Uterus (tissue), 4 donors: ENCODE data around the gene ACP2. TPM values are rescaled to one million over a fixed set of nuclear protein-coding genes. Genes with fewer than 3 reads are reported as not detected.
"Not testable (repeated sequence)": the region's sequence is repeated elsewhere in the genome, so short reads cannot be mapped to it uniquely, and the experiment has no call there.

Experiments used
- DNase-seq, 2 donors: peaks; one replicate each; pipeline ENCODE4 v3.0.0-alpha.2; 2019 to 2020
- H3K27ac ChIP-seq, 2 donors: fragments of 200-600 bp; sonication (generic); 1 replicate in 1 of 2; 2 replicates in 1 of 2; pipeline ENCODE4 v1.5.1; 2016 to 2018
- H3K27me3 ChIP-seq, 2 donors: fragments of 200-600 bp; sonication (generic); one replicate each; pipeline ENCODE4 v1.5.1; 2018 to 2019; ENCODE audit warnings: control low read depth in 1 of 2
- H3K36me3 ChIP-seq, 2 donors: fragments of 200-600 bp; sonication (generic); one replicate each; pipeline ENCODE4 v1.5.1; 2019; ENCODE audit warnings: control low read depth in 1 of 2
- H3K4me1 ChIP-seq, 2 donors: fragments of 200-600 bp; sonication (generic); one replicate each; pipeline ENCODE4 v1.5.1; 2018 to 2019; ENCODE audit warnings: control low read depth in 1 of 2
- H3K4me3 ChIP-seq, 2 donors: fragments of 200-600 bp; sonication (generic); 1 replicate in 1 of 2; 2 replicates in 1 of 2; pipeline ENCODE4 v1.5.1; 2018 to 2019; ENCODE audit warnings: mild to moderate bottlenecking in 1 of 2
- H3K9me3 ChIP-seq, 2 donors: fragments of 200-600 bp; sonication (generic); one replicate each; pipeline ENCODE4 v1.5.1; 2019; ENCODE audit warnings: control low read depth in 1 of 2
- CTCF ChIP-seq, 4 experiments: fragments of 200-600 bp in 2 of 4; fragments of 450-650 bp in 2 of 4; sonication (generic) in 2 of 4; IDR thresholded peaks; one replicate each; pipeline ENCODE4 v1.5.1; 2016 to 2019; ENCODE audit warnings: antibody characterized with exemption in 4 of 4, mild to moderate bottlenecking in 2 of 4, moderate library complexity in 1 of 4
- POLR2A ChIP-seq, 2 donors: fragments of 450-650 bp; IDR thresholded peaks; one replicate each; pipeline ENCODE4 v1.6.1; 2016; ENCODE audit warnings: antibody characterized with exemption in 2 of 2, mild to moderate bottlenecking in 1 of 2, moderate library complexity in 1 of 2
- intact Hi-C: fragments of 100-400 bp; cut with DNase I; formaldehyde crosslinking; loops from one replicate; pipeline ENCODE4 v1.15.1; 2023; ENCODE audit warnings: low total_unique reads
- total RNA-seq, 4 donors: library from RNA; depleted of rRNA in 3 of 4; stranded (reverse); fragments of >200 nt in 3 of 4; gene quantifications; one replicate each; pipeline versions ENCODE4 v1.1.0 to v1.2.4, GENCODE V29; 2014 to 2023
- donor health status: DM: yes; HTN: yes; CAD: no.

Gene ACP2
- total RNA-seq, 4 donors from 2014 or later = 25.6 to 36.6 (median 27.1) TPM

DNA sequence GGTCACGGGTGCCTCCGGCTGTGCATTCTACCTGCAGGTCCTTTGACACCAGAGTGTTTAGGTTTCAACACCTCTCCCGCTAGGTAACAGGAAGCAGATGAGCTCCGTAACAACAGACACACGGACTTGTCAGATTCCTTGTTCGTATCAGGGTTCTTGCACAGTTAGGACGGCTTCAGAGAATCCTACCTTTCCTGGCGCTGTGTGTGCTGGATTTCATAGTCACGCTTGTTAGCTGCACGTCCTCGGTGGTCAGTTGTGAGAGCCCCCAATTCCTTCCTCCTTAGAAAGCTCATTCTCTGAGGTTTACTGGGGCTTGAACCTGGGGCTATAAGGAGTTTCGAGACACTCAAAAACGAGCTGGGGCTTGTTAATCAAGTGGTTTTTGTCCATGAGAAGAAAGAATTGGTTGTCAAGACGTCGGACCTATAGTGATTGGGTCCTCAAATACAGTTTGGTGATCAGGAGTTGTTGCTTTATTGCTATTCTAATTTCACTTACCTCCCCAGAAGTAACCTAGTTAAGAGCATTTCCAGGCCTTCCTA lies 33.2 kb downstream of the ACP2 start:
- DNase-seq = no peak
- H3K36me3 ChIP-seq = no peaks in the 10 kb centered on the region
- TF ChIP-seq POLR2A (IDR thresholded peaks at IDR 0.05) (no peak), CTCF (IDR thresholded peaks at IDR 0.05) (no peak)
- H3K27ac ChIP-seq = peak overlapping the region; percentile 94 to 99
- peak overlapping the region; percentile 57 to 90 for H3K4me3 ChIP-seq
- H3K9me3 ChIP-seq = no peaks in the 10 kb centered on the region
- H3K27me3 ChIP-seq = no peaks in the 10 kb centered on the region
- H3K4me1 ChIP-seq = no peaks in the 10 kb centered on the region
- intact Hi-C loops = no loop called here

DNA sequence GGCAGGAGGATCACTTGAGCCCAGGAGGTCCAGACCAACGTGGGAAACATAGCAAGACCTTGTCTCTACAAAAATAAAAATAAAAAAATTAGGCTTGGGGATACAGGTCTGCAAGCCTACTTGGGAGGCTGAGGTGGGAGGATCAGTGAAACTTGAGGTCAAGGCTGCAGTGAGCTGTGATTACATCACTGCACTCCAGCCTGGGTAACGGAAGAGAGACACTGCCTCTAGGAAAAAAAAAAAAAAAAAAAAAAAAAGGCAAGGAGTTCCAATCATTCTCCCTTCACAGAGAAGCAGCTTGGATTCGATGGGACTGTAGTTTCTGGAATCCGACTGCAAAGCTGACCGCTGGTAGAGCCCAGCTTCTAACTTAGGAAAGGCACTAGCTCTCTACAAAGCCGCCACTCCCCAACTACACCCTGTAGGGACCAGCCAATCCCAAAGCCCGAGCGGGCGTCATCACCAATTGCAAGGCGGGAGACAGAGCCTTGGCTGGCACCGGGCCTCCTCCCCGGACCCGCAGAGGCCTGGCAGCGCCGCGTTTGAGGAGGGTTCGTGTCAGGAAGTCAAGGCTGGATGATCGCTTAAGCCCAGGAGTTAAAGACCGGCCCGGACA lies 34.6 kb downstream of the ACP2 start:
- peak; percentile 88 to 93 for DNase-seq
- H3K36me3 ChIP-seq = no peaks in the 10 kb centered on the region
- H3K27ac ChIP-seq = peak overlapping the region; percentile 94 to 99
- intact Hi-C loops = no loop called here
- TF ChIP-seq CTCF (IDR thresholded peaks at IDR 0.05) (no peak), POLR2A (IDR thresholded peaks at IDR 0.05) (peak; percentile 23 to 59)
- H3K27me3 ChIP-seq = no peaks in the 10 kb centered on the region
- no peaks in the 10 kb centered on the region for H3K9me3 ChIP-seq
- H3K4me1 ChIP-seq = no peaks in the 10 kb centered on the region
- H3K4me3 ChIP-seq = peak overlapping the region; percentile 57 to 90

DNA sequence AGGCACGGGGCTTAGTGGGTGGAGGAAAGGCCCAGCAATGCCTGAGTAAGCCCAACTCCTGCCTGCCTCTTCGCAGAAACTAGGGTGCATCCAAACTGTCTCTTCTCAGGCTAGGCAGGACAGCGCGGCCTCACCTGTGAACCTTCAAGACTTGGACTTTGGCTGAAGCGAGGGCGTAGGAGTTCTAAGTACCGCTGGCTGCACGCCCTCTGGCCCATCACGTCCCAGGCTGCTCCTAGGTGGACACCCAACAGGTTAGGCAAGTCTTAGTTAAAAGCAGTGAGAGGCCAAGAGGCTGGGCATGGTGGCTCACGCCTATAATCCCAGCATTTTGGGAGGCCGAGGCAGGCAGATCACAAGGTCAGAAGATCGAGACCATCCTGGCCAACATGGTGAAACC lies 35.7 kb downstream of the ACP2 start:
- H3K36me3 ChIP-seq = no peaks in the 10 kb centered on the region
- DNase-seq = no peak
- H3K9me3 ChIP-seq = no peaks in the 10 kb centered on the region
- no peak overlapping the region for H3K4me3 ChIP-seq
- no peaks in the 10 kb centered on the region for H3K27me3 ChIP-seq
- no peak for TF ChIP-seq POLR2A (IDR thresholded peaks at IDR 0.05)
- no peak for TF ChIP-seq CTCF (IDR thresholded peaks at IDR 0.05)
- H3K27ac ChIP-seq = no peak overlapping the region
- intact Hi-C loops = no loop called here
- H3K4me1 ChIP-seq = no peaks in the 10 kb centered on the region

- TF ChIP-seq CTCF (IDR thresholded peaks at IDR 0.05) (no peak), POLR2A (IDR thresholded peaks at IDR 0.05) (no peak)
- no peaks in the 10 kb centered on the region for H3K36me3 ChIP-seq
- no peaks in the 10 kb centered on the region for H3K4me1 ChIP-seq
- no peak overlapping the region for H3K4me3 ChIP-seq
- no peaks in the 10 kb centered on the region for H3K9me3 ChIP-seq
- no peak overlapping the region for H3K27ac ChIP-seq
- no peaks in the 10 kb centered on the region for H3K27me3 ChIP-seq
- no peak for DNase-seq
- intact Hi-C loops = no loop called here
Observed at GRCh38 chr11:47208628-47209027, 40.0 kb downstream of the ACP2 start.

DNA sequence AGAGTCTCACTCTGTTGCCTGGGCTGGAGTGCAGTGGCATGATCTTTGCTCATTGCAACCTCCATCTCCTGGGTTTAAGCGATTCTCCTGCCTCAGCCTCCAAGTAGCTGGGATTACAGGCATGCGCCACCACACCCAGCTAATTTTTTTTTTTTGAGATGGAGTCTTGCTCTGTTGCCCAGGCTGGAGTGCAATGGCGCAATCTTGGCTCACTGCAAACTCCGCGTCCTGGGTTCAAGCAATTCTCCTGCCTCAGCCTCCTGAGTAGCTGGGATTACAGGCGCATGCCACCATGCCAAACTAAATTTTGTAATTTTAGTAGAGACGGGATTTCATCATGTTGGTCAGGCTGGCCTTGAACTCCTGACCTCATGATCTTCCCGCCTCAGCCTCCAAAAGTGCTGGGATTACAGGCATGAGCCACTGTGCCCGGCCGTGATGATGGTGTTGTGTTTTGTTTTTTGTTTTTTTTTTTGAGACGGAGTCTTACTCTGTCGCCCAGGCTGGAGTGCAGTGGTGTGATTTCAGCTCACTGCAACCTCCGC lies 40.5 kb downstream of the ACP2 start:
- H3K36me3 ChIP-seq, intact Hi-C loops, DNase-seq: not testable (repeated sequence)

More for the DNA sequence above, 40.5 kb downstream of the ACP2 start:
- H3K27me3 ChIP-seq, H3K9me3 ChIP-seq, H3K27ac ChIP-seq, H3K4me1 ChIP-seq, H3K4me3 ChIP-seq: not testable (repeated sequence)
